Activated gamma-delta T cell treated with anti-CD3 and anti-CD28 coated beads, Interleukin-2, amount 50 U/mL, for 16 hours (primary cell): ENCODE results near the gene PROK1.

Experiments used
- DNase-seq: peaks from one replicate; pipeline ENCODE4 v3.0.0-alpha.2; 2020; ENCODE audit warnings: low read depth

PROK1 gene

DNA sequence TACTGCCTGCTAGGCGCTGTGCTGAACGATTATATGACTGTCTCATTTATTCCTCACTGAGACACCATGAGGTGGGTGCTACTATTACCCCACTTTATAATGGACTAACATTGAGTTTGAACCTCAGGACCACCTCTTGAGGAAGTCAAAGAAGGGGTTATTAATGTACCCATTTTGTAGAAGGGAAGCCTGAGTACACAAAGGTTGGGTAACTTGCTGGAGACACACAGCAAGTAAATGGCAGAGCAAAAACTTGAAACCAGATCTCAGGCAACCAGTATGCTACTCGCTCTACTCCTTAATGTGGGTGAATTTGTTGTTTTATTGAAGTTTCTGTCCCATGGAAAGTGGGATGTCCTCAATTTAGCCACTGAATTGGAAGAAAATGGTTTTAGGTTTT is 37.9 kb downstream of the PROK1 start:
- no peak for DNase-seq

DNA sequence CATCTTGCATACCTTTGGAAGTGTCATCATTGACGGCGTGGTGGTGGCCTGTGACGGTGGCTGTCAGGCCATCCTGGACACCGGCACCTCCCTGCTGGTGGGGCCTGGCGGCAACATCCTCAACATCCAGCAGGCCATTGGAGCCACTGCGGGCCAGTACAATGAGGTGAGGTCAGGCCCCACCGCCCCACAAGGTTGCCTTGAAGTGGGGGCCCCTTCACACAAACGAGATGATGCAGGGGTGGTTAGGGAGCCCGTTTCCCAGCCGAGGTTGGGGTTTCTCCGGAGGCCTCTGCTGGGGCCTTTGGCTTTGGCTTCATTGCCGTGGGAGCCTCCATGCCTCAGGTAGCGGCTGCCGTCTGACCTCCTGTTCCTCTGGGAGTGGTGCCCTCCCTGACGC is 38.5 kb downstream of the PROK1 start:
- no peak for DNase-seq

DNA sequence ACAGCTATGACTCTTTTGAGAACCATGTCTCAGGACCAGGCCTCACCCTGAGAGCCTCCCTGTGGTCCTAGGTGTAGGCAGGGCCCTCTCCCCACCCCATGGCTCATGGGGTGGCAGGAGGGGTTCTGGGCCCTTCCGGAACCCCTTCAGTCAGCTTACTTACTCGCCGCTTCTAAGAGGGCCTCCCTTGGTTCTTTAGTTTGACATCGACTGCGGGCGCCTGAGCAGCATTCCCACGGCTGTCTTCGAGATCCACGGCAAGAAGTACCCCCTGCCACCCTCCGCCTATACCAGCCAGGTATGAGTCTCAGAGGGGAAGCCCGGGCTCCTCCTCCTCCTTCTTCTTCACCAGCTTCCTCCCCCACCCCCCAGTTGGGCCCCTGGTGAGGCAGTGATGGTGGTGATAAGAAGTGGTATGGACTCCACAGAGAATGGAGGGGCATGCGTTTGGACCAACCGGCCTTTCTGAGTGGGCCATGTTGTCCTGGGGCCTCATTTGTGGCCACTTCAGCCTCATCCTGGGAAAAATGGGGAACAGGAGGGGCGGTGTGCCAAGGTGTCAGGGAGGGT is 39.1 kb downstream of the PROK1 start:
- DNase-seq = no peak

DNA sequence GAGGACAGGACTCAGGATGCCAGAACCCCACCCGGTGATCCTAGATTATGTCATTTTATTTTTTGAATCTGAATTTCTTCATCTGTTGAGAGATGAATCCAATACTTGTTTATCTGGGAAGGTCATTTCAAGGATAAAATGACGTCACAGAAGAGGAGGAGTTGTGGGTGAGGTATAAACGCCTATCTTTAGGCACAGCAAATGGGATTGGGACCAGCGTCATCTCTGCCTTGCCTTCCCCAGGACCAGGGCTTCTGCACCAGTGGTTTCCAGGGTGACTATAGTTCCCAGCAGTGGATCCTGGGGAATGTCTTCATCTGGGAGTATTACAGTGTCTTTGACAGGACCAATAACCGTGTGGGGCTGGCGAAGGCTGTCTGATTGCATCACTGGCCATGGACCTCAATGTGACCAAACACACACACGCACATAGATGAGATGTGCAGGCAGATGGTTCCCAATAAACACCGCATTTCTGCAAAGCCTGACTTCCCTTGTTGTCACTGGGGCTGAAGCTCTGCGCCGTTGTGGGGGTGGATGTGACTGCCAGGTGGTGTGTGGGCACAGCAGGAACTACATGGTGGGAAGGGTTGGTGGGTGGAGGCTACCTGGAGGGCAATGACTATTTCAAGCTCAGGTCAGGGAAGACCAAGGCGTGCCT is 40.0 kb downstream of the PROK1 start:
- no peak for DNase-seq

DNA sequence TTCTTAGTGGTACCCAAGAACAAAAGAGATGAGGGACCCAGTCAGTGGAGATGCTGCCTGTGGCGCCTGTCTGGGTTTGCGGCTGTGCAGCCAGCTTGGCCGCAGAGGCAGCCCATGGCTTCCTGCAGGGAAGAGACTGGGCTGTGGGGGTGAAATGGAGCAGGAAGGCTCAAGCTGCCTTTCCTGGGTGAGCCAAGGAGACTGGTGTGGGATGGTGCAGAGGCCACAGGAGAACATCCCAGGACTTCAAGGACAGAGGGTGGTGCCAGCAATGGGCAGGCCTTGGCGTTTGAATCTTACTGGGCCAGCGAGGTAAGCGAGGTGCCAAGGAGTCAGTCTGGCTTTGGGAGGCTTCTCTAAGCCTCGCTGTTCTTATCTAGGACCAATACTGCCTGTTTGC is 41.6 kb downstream of the PROK1 start:
- no peak for DNase-seq

DNA sequence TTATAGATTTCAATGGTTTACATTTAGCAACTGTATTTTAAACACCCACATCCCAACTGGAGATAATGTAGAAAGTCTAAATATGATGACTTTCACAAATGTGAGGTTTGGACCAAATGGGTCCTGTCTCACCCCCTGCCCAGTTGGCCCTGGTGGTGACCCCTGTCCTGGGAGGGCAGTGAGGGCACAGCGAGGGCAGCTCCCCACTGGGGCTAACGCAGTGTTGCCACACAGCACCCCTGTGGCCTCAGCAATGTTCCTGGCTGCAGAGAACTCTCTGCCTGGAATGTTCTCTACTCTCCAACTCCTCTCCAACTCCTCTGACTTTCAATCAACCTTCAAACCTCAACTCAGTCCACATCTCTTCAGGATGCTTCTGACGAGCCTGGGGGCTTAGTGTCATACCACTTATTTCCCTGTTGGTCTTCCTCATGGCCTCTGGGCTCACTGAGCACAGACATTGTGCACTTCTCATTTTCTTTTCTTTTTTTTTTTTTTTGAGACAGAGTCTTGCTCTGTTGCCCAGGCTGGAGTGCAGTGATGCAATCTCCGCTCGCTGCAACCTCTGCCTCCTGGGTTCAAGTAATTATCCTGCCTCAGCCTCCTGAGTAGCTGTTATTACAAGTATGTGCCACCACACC is 42.2 kb downstream of the PROK1 start:
- no peak for DNase-seq

DNA sequence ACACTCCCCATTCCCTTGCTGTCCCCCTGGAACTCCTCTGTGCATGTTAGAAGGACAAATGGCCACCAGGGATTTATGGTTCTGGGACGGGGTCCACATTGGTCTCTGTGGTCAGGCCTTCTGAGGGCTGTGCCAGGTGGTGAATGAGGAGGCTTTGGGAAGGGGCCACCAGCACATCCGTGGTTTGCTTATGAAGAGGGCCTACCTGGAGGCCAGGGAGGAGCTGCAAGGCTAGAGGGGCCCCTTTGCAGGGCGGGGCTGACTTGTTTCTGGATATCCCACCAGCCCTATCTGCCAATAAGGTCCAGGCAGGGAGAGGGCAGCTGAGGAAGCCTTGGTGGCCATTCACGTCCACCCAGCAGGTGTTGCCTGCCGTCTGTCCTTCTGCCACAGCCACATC is 43.1 kb downstream of the PROK1 start:
- DNase-seq = no peak

DNA sequence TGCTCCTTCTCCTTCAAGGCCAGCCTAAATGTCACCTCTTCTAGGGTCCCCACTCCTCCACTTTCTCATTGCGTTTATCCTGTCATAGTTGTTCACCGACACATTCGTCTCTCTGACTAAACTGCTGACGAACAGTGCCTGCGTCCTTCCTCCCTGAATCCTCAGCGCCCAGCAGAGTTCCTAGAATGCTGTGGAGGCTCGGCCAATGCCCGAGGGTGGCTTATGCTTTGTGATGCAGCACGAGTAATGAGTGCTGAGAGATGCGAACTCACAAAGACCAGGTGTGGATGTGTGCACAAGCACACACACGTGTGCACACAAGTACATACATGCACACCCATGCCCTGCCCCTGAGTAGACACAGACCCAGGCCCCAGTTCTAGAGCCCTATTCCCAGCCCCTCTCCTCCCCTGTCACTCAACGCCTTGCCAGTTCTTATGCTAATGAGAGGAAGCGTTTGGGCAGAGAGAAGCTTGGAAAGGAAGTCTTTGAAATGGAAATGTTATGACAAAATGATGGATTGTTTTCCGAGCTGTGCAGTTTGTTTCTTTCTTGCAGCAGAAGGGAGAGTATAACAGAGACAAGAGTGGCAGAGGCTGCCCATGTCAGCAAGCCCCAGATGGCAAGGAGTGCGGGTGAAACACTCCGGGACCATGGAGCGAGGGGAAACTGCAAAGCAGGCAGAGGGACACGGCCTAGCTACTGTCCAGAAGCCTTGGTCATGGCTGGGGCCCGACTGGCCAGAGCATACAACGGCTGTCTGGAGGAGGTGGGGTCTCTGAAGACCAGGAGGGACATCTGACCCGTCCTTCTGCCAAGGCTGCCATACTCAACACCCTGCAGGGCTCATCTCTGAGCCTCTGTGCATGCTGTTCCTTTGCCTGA is 43.8 kb downstream of the PROK1 start:
- no peak for DNase-seq

DNA sequence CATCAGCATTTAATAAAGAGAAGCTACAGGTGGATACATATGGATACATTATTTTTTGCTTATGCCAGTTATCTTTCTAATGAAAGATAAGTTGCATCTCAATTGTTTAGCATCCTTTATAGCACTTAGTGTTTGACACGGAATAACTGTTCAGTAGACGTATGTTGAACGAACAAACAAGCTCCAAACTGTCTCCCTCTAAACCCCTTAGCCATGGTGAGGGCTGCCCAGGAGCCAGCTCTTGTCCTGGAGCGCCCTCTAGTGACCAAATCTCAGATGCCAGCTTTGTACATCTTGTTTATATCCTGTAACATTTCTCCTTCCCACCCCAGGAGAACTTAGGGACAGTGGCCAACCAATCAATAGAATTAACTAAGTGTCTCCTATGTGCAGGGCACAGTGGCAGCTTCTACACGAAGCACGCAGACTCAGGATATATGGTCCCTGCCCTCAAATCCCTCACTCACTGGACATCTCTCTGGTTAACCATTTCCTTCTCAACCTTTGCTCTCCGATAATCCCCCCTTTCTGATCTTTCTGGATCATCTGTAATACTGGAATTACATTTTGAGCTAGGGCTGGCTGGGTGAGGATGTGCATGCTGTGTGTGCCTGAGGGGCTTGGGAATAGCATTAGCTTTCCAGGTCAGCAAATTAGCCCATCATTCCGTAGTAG is 45.1 kb downstream of the PROK1 start:
- peak; percentile 66 for DNase-seq

DNA sequence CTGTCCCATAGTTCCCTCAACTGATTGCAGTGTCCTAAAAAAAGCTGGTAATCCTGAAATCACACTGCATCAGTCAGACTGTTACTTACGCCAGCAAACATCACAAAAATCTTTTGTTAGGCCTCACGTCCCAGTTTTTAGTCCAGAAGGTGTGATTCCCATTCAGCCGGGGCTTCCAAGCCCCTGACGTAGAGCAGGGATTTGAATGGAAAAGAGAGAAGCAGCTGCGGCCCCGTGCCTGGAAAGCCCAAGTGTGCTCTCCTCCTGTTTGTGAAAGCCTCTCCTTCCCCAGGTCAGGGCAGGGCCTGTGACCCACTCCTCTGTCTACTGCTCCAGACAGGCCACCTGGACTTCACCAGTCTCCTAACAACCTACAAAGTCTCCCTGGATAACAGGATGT is 47.3 kb downstream of the PROK1 start:
- no peak for DNase-seq

DNA sequence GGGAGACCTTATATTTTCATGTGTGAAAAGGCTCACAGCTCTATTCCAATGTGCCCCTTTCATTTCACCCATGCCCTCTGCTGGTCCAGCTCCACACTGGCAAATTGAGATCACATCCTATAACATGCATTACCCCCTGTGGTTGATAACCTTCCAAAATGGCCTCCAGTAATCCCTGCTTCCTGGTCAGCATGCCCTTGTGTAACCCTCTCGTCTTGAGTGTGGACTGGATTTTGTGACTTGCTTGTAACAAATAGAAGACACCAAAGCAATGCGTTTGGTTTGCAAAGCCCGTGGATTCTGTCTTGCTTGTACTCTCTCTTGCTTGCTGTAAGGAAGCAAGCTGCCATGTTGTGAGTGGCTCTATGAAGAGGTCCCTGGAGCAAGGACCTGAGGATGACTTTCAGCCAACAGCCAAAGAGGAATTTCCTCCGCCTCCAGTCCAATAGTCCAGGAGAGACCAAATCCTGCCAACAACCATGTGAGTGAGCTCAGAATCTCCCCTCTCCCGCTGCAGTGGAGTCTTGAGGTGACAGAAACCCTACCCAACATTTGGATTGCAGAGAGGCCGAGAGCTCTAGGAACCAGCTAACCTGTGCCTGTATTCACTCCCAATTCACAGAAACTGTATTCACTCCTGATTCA is 50.7 kb downstream of the PROK1 start:
- DNase-seq = no peak

DNA sequence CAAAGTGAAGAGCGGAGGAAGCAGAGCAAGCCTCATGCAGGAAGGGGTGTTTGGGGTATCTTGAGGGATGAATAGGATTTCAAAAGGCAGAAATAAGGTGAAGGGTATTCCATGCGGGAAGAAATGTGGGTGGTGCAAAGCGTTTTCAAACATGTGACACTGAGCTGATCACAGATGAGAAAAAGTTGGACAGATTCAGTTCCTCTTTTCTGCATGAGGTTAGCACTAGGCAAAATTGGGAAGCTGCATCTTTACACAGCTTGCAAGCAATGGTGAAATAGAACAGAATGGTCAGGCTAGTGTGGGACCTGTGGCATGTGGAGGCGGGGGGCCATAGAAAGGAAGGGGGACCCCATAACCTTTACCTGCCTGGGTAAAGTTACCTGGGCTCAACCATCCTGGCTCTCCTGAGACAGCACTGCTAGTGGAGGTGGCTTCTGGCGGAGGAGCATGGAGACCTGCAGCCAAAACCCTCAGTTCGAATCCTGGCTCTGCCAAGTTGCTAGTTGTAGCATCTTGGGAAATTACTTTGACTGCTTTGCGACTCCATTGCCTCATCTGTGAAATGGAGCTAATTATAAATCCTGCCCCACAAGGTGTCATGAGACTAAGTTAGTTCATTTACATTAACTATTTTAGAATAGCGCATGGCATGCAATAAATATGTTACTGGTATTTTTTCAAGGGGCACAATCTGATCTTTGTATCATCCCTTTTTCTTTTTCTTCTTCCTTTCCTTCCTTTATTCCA is 51.6 kb downstream of the PROK1 start:
- no peak for DNase-seq

DNA sequence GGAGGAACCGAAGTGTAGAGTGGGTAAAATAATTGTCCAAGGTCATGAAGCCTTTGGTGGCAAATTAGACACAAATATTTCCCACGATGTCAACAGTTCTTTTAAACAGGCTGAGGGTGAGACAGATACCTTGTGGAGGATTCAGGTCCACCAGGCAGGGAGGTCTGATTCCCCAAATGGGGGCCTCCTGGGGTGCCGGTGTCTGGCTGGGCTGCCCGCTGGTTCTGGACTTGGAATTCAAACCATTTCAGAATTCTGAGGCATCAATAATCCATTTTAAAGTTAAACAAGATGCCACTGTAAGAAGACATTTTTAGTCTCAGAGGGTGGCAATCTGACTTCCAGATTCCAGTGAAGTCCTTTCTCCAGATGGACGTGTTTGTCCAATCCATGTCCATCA is 52.5 kb downstream of the PROK1 start:
- no peak for DNase-seq

DNA sequence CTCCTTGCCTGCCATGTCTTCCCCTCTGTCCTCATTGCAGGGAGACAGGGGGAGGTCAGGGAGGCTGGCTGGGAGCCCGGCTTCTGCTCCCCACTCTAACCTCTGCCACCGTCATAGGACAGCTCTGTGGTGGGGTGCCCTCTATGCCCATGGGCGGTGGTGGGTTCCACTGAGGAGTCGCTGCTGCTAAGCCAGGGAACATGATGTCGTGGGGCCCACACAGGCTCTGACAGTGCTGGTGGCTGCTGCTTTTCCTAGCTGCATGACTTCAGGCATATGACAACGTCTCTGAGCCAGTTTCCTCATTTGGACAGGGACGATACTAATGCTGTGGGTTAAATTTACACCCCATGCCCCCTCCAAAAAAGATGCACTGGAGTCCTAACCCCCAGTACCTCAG is 53.3 kb downstream of the PROK1 start:
- DNase-seq = no peak

DNA sequence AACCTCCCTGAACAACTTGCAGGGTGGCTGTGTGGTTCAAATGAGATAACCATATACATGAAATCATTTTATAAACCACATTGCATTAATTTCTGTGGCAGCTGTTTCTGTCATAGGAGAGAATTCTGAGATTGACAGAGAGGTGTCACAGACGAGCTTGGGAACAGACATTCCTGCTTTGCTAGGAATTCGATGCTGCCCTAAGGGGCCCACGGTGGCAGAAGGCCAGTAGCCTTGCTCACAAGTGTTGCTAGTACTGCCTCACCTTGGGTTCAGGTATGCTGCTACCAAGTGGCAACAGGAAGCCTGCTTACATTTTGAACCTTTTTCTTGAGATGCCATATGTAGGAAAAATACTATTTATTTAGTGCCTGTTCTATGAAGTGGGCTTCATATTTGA is 54.6 kb downstream of the PROK1 start:
- DNase-seq = no peak

DNA sequence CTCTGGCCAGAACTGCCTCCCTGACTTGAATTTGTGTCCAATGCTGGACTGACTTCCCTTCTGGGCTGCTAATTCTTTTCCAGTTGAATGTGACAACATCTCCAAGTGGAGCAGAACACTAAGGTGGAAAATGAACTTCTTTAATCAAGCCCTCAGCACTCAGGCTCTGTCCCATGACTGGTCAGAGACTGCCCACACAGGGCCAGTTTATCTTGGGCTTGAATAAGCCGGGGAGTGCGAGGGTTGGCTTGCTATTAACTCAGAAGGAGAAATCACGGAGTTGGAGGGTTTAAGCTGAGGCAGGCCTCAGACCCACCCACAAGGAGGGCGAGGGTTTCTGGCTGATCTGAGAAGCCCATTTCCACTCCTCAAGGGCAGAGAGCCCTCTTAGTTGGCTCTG is 55.6 kb downstream of the PROK1 start:
- no peak for DNase-seq
